Skeletal muscle tissue (tissue), 4 donors: ENCODE measurements around the gene OPTC. TPM values are rescaled to one million over a fixed set of nuclear protein-coding genes. Genes with fewer than 3 reads are reported as not detected.

Experiments used
- H3K27ac ChIP-seq: one replicate; pipeline ENCODE4 v1.7.0; 2013; ENCODE audit warnings: mild to moderate bottlenecking, low read depth, low read length, inconsistent platforms
- H3K27me3 ChIP-seq, 3 donors: one replicate each; pipeline ENCODE4 v1.7.0; 2013; ENCODE audit warnings: low read length in 3 of 3; ENCODE audit not compliant: control insufficient read depth in 3 of 3, insufficient read depth in 3 of 3
- H3K36me3 ChIP-seq, 3 donors: one replicate each; pipeline ENCODE4 v1.7.0; 2013; ENCODE audit warnings: low read length in 3 of 3; ENCODE audit not compliant: control insufficient read depth in 3 of 3, insufficient read depth in 3 of 3
- H3K4me1 ChIP-seq, 3 donors: one replicate each; pipeline ENCODE4 v1.7.0; 2013; ENCODE audit warnings: low read length in 3 of 3, mild to moderate bottlenecking in 3 of 3; ENCODE audit not compliant: control insufficient read depth in 3 of 3, insufficient read depth in 3 of 3
- H3K4me3 ChIP-seq, 3 donors: one replicate each; pipeline ENCODE4 v1.7.0; 2013; ENCODE audit warnings: low read length in 3 of 3
- H3K9ac ChIP-seq, 3 donors: one replicate each; pipeline ENCODE4 v1.7.0; 2013; ENCODE audit warnings: low read length in 3 of 3, mild to moderate bottlenecking in 3 of 3, moderate library complexity in 2 of 3, low read depth in 1 of 3
- H3K9me3 ChIP-seq, 3 donors: one replicate each; pipeline ENCODE4 v1.7.0; 2013; ENCODE audit warnings: low read length in 3 of 3; ENCODE audit not compliant: control insufficient read depth in 3 of 3
- total RNA-seq: library from RNA; depleted of rRNA; stranded (reverse); fragments of >200 nt; gene quantifications from one replicate; pipeline ENCODE4 v1.2.3, GENCODE V29; 2014
- donor health status: Osteomylitis.

Gene OPTC
- total RNA-seq, 1 donor from 2014 or later, result not detected

DNA sequence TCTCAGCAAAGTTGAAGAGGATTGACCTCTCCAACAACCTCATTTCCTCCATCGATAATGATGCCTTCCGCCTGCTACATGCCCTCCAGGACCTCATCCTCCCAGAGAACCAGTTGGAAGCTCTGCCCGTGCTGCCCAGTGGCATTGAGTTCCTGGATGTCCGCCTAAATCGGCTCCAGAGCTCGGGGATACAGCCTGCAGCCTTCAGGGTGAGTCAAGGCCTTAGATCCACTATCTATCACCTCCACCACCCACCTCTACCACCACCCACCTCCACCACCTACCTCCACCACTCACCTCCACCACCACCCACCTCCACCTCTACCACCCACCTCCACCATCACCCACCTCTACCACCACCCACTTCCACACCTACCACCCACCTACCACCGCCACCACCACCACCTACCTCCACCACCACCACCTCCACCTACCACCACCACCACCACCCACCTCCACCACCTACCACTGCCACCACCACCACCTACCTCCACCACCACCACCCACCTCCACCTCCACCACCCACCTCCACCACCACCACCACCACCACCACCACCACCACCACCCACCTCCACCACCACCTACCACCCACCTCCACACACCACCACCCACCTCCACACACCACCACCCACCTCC is 5.8 kb downstream of the OPTC start:
- Histone ChIP-seq H3K36me3 (no peaks in the 10 kb centered on the region), H3K9me3 (no peaks in the 10 kb centered on the region), H3K9ac (no peak overlapping the region), H3K4me1 (peaks cover 0 to 3% (median under 1%) of the 10 kb centered on the region in 3 donors), H3K4me3 (no peak overlapping the region), H3K27me3 (peaks cover 0 to 6% (median 0%) of the 10 kb centered on the region in 3 donors), H3K27ac (no peak overlapping the region)

DNA sequence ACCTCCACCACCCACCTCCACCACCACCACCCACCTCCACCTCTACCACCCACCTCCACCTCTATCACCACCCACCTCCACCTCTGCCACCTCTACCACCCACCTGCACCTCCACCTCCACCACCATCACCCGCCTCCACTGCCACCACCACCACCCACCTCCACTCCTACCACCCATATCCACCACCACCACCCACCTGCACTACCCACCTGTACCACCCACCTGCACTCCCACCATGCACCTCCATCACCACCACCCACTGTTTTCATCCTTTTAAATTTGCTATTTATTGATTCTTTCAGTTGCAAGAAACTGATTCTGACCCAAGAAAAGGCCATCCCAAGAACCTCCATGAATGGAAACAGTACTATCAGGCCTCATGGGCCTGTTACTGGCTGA is 6.3 kb downstream of the OPTC start:
- H3K27ac ChIP-seq, result no peak overlapping the region
- no peaks in the 10 kb centered on the region for H3K36me3 ChIP-seq
- peaks cover 0 to 9% (median 5%) of the 10 kb centered on the region in 3 donors for H3K4me1 ChIP-seq
- H3K4me3 ChIP-seq, result no peak overlapping the region
- H3K27me3 ChIP-seq, result peaks cover 0 to 6% (median 0%) of the 10 kb centered on the region in 3 donors
- H3K9ac ChIP-seq, result no peak overlapping the region
- H3K9me3 ChIP-seq, result no peaks in the 10 kb centered on the region

DNA sequence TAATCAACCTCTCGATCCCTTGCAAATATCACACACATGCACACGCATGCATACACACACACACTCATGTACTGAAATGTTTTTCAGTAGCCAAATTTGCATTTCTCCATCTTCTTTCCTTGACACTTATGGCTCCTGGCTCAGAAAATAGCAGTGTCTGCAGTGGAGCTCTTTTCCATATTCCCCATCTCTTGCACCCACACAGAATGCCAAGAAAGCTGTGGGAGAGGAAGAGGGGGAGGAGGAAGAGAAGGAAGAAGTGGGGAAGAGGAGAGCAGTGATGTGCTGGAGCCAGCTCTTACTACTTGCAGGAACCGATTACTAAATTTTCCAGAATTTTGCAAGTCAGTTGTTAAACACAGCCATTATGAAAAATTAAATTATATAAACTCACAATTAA is 9.9 kb downstream of the OPTC start:
- Histone ChIP-seq H3K9me3 (no peaks in the 10 kb centered on the region), H3K27ac (no peak overlapping the region), H3K36me3 (no peaks in the 10 kb centered on the region), H3K4me3 (no peak overlapping the region), H3K9ac (no peak overlapping the region), H3K27me3 (peaks cover 0 to 3% (median 0%) of the 10 kb centered on the region in 3 donors), H3K4me1 (peaks cover 15 to 24% (median 16%) of the 10 kb centered on the region in 3 donors)

DNA sequence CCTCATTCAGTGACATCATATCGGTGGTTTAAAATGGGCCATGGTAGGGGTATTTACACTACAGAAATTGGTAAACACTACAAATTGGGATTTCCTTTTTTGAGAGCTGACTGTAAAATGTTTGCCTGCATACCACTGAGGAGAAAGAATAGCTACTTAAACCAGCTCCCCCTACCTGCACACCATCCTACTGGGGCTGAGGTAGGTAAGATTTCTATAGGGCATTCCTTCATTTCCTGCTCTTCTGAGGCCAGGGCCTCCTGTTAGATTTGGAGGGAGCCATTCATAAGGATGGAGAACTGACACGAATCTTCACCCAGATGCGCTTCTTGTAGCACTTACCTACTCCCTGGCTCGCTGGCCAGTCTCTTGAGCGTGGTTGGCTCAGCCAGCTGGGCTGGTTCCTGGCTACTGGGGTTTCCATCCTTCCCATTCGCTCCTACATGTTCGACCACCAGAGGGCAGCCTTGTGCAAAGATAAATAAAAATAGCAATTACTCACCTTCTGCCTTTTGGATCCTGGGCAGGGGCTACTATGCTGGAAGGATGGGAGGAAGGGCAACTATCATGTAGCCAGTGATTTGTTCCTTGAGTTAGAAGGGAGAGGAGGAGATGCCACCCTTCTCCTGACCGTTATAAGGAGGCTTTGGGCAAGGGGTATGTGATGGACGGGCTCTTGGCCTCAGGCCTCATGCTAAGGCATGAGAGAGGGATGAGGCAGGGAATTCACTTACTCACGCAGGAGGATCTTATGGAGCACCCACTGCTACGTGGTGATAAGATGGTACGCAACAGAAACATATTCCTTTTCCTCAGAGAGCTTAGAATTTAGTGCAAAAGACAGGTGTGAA is 10.7 kb downstream of the OPTC start:
- Histone ChIP-seq H3K36me3 (no peaks in the 10 kb centered on the region), H3K27ac (no peak overlapping the region), H3K4me3 (no peak overlapping the region), H3K4me1 (peaks cover 15 to 26% (median 16%) of the 10 kb centered on the region in 3 donors), H3K9ac (no peak overlapping the region), H3K27me3 (peaks cover 0 to 3% (median 0%) of the 10 kb centered on the region in 3 donors), H3K9me3 (no peaks in the 10 kb centered on the region)

DNA sequence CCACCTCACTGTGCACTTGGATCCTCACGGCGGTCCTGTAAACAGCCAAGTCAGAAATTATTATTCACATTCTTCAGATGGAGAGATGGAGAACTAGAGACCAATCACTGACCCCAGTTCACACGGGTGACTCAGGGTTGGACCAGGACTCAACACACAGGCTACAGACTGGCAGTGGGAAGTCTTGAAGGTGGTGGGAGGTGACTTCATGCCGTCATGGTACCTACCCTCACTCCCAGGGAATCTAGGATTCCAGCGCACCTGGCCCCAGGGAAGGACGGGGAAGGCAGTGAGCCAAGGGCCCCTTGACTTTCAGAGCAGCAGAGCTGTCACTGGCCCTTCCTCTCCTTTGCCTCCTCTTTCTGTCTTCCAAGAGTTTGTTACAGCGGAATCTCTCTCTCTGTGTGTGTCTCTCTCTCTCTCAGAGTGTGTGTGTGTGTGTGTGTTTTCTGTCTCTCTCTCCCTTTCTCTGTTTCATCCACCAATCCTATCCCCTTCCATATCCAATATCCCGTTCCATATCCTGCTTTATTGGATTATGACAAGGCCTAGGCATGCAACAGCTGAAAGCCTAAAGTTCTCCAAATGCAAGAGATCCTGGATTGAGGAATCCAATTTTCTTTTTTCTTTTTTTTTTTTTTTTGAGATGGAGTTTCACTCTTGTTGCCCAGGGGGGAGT is 11.7 kb downstream of the OPTC start:
- Histone ChIP-seq H3K27ac (no peak overlapping the region), H3K4me1 (peaks cover 15 to 27% (median 16%) of the 10 kb centered on the region in 3 donors), H3K9ac (no peak overlapping the region), H3K27me3 (peaks cover 0 to 3% (median 0%) of the 10 kb centered on the region in 3 donors), H3K36me3 (no peaks in the 10 kb centered on the region), H3K4me3 (no peak overlapping the region), H3K9me3 (no peaks in the 10 kb centered on the region)

DNA sequence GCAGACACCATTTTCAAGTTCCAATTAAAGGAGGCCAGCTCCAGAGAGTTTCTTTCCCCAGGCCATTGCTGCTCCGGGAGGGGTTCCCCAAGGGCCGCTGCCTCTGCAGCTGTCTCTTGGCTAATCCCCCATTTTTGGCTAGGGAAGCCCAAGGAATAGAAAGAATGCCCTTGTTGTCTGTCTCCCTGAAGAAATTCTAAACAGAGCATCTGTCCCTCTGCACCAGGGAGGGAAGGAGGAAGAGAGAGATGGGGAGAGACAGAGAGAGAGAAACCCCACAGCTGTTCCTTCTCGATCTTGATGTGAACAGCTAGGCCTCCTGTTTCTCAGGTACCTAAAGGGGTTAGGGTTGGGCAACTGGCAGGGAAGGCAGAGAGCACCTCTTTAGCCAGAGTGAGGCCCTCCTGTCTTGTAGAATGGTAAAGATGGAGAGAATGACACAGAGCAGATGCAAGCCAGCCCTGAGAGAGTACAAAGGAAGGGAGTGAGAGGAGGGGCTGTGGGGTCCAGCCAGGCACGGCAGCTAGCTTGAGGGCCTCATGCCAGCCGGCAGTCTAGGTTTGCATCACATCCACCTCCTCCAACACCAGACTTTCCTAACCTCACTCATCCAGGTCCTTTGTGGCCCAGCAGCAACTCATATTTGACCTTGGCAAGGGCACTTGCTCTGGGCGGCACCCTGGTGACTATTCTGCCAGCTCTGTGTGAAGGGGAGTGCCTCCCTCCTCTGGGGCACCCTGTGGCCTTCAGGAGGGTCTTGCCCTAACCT is 13.1 kb downstream of the OPTC start:
- Histone ChIP-seq H3K4me3 (no peak overlapping the region), H3K36me3 (no peaks in the 10 kb centered on the region), H3K9me3 (no peaks in the 10 kb centered on the region), H3K27ac (no peak overlapping the region), H3K9ac (peak overlapping the region in 1 of 3 donors; percentile 50), H3K4me1 (peaks cover 19 to 29% (median 20%) of the 10 kb centered on the region in 3 donors), H3K27me3 (peaks cover 0 to 3% (median 0%) of the 10 kb centered on the region in 3 donors)

DNA sequence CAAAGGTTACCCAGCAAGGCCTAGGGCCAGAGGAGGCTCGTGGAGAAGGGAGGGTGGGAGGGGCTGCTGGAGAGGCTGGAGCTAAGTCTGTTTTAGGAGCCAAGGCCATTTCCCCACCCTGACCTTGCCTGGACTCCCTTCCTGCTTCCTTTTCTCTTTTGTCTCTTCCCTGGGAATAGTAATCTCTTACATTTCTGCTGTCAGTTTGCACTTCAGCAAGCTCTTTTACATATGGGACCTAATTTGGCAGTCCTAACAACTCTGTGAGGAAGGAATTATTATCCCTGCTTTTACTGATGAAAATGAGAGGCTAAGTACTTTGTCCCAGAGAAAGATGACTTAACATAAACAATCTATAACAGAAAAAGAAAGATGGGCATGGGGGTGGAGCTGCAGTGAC is 13.8 kb downstream of the OPTC start:
- no peaks in the 10 kb centered on the region for H3K36me3 ChIP-seq
- H3K27ac ChIP-seq, result no peak overlapping the region
- H3K27me3 ChIP-seq, result peaks cover 0 to 3% (median 0%) of the 10 kb centered on the region in 3 donors
- H3K4me3 ChIP-seq, result no peak overlapping the region
- H3K9ac ChIP-seq, result no peak overlapping the region
- H3K4me1 ChIP-seq, result peaks cover 23 to 35% (median 26%) of the 10 kb centered on the region in 3 donors
- no peaks in the 10 kb centered on the region for H3K9me3 ChIP-seq

DNA sequence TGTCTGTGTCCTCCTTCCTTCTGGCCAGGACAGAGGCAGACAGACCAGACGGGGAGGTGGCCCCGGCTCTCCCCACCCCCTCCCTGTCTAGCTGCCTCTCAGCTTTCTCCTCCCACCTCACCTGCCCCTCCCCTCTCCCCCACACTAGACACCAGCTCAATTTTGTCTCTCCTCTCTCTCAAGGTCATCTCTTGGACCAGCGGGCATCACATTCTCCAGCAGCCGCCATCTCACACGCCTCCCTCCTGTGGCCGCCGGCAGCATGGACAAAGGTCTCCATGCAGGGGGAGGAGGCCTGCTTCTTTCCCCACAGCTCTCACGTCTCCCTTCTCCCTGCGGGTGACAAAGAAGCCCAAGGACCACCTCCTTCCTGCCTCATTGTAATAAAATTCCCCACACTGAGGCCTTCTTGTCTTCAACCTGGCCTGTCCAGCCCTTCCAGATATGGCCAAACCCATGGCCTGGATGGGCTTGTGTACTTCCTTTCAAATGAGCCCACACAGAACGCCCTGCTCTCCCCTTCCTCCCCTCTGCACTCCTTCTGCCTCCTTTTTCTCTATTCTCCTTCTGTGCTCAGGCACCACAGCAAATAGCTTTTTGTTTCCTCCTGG is 14.6 kb downstream of the OPTC start:
- no peak overlapping the region for H3K27ac ChIP-seq
- H3K9me3 ChIP-seq, result no peaks in the 10 kb centered on the region
- peaks cover 29 to 42% (median 30%) of the 10 kb centered on the region in 3 donors for H3K4me1 ChIP-seq
- H3K36me3 ChIP-seq, result no peaks in the 10 kb centered on the region
- H3K9ac ChIP-seq, result no peak overlapping the region
- H3K27me3 ChIP-seq, result no peaks in the 10 kb centered on the region
- peak overlapping the region in 1 of 3 donors; percentile 13 for H3K4me3 ChIP-seq

DNA sequence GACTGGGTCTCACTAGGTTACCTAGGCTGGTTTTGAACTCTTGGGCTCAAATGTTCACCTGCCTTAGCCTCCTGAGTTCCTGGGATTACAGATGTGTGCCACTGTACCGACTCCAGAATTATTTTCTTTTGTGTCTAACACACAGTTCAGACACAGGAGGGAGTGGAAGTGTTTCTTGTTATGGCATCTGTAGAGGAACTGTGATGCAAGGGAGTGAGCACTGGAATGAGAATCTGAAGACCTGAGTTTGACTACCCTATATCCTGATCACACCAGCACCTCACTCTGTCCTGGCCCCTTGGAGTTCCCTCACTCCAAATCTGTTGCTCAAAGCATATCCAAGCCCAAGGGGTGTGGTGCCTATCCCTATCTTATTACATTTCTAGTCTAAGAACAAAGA is 15.2 kb downstream of the OPTC start:
- Histone ChIP-seq H3K27ac (no peak overlapping the region), H3K27me3 (no peaks in the 10 kb centered on the region), H3K4me3 (no peak overlapping the region), H3K4me1 (peaks cover 29 to 42% (median 30%) of the 10 kb centered on the region in 3 donors), H3K9ac (no peak overlapping the region), H3K9me3 (no peaks in the 10 kb centered on the region), H3K36me3 (no peaks in the 10 kb centered on the region)
